Adrenal gland (tissue), 12 donors: Measurements from ENCODE around the gene GRPR. TPM values are rescaled to one million over a fixed set of nuclear protein-coding genes. Genes with fewer than 3 reads are reported as not detected.

Source experiments
- DNase-seq, 7 donors: peaks; one replicate each; pipeline ENCODE4 v3.0.0-alpha.2; 2019 to 2020
- H3K27ac ChIP-seq, 5 donors: fragments of 200-600 bp; sonication (generic) in 4 of 5; 1 replicate in 3 of 5; 2 replicates in 2 of 5; pipeline versions ENCODE4 v1.5.1 to v1.8.0; 2016 to 2020; ENCODE audit warnings: mild to moderate bottlenecking in 1 of 5
- H3K27me3 ChIP-seq: fragments of 200-600 bp; 2 replicates; pipeline ENCODE4 v1.8.0; 2021
- H3K36me3 ChIP-seq, 2 donors: fragments of 200-600 bp; replicated peaks in 1 of 2; 1 replicate in 1 of 2; 2 replicates in 1 of 2; pipeline versions ENCODE4 v1.5.1 to v1.8.0; 2018 to 2022
- H3K4me1 ChIP-seq, 2 donors: fragments of 200-600 bp; replicated peaks in 1 of 2; 1 replicate in 1 of 2; 2 replicates in 1 of 2; pipeline versions ENCODE4 v1.5.1 to v1.8.0; 2018 to 2021
- H3K4me3 ChIP-seq, 4 donors: fragments of 200-600 bp; sonication (generic) in 3 of 4; one replicate each; pipeline ENCODE4 v1.5.1; 2016 to 2018
- H3K9me3 ChIP-seq, 3 donors: fragments of 200-600 bp; sonication (generic) in 1 of 3; replicated peaks in 1 of 3; 1 replicate in 2 of 3; 2 replicates in 1 of 3; pipeline versions ENCODE4 v1.5.1 to v1.8.0; 2016 to 2021
- POLR2A ChIP-seq, 2 donors: fragments of 450-650 bp; IDR thresholded peaks; one replicate each; pipeline ENCODE4 v1.6.1; 2017; ENCODE audit warnings: antibody characterized with exemption in 2 of 2, mild to moderate bottlenecking in 2 of 2, moderate library complexity in 1 of 2
- WGBS, 4 donors: extraction: QIAGEN DNeasy Blood & Tissue Kit in 2 of 4; methylation state at CpG; one replicate each; pipeline versions ENCODE4 v1.1.5 to v1.1.7; 2013 to 2017; 5-methylcytosine and 5-hydroxymethylcytosine counted together
- intact Hi-C, 2 donors: fragments of 100-400 bp; cut with DNase I; formaldehyde crosslinking; loops; one replicate each; pipeline versions ENCODE4 v1.14.1 to v1.15.0; 2022 to 2023
- polyA plus RNA-seq, 3 donors: library from polyadenylated mRNA; stranded (reverse); fragments of 200-250 nt in 2 of 3; fragments of 350-450 nt in 1 of 3; fragmentation: Illumina TruSeq in 1 of 3; extraction: RNeasy Lipid Tissue Mini Kit (QIAGEN cat#74804) in 1 of 3; gene quantifications; one replicate each; pipeline ENCODE4 v1.2.3, GENCODE V29; 2013 to 2014
- total RNA-seq, 9 donors: library from RNA; depleted of rRNA in 4 of 9; stranded (reverse); fragments of >200 nt in 4 of 9; fragments of 120-200 nt in 1 of 9; fragmentation: NEBNext Ultra II Directional in 1 of 9; extraction: Animal tissue kit (Norgen Biotek cat#: 25700) in 1 of 9; gene quantifications; one replicate each; pipeline versions ENCODE4 v1.1.0 to v1.2.4, GENCODE V29; 2013 to 2023
- TF ChIP-seq, protein P1 (sequence below), 6 experiments: fragments of 450-650 bp in 4 of 6; fragments of 200-600 bp in 2 of 6; sonication (generic) in 1 of 6; IDR thresholded peaks; 1 replicate in 5 of 6; 2 replicates in 1 of 6; pipeline versions ENCODE4 v1.5.1 to v1.8.0; 2016 to 2021; ENCODE audit warnings: antibody characterized with exemption in 6 of 6, mild to moderate bottlenecking in 2 of 6, moderate library complexity in 1 of 6
- donor health status: healthy with polysubstance abuse.
- donor health status: Bipolar disorder and iron deficiency.
- donor health status: DM: yes; HTN: yes; CAD: no.
- donor health status: DM: no; HTN: no; CAD: no.
- donor health status: DM: no; HTN: no; CAD: no.
- donor health status: DM: yes; HTN: yes; CAD: no.

The GRPR gene
- total and polyA plus RNA-seq, 12 donors = 0.06 to 0.85 (median 0.16) TPM; not detected in 4

DNA sequence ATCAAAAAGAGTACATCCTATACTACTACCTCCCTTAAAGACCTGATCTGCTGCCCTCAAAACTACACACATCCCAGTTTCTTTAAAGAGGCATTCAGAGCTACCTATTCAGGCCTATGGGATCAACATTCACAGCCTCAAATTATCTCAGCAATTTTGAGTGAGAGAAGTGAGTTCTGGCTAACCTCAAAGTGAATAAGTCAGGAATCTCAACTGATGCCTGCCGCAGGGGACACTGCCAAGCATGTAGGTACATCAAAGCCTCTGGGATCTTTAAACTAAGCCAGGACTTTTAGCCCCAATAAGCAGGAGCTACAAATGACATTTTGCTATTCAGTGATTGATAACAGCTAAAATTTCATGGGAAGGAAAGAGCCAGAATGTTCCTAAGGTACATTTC lies 11.6 kb downstream of the GRPR start:
- Histone ChIP-seq H3K36me3 (no peaks in the 10 kb centered on the region), H3K9me3 (no peaks in the 10 kb centered on the region), H3K27ac (no peak overlapping the region), H3K4me3 (no peak overlapping the region), H3K4me1 (no peaks in the 10 kb centered on the region), H3K27me3 (peaks cover 7% of the 10 kb centered on the region)
- intact Hi-C loops = no loop called here
- TF ChIP-seq, protein P1, sequence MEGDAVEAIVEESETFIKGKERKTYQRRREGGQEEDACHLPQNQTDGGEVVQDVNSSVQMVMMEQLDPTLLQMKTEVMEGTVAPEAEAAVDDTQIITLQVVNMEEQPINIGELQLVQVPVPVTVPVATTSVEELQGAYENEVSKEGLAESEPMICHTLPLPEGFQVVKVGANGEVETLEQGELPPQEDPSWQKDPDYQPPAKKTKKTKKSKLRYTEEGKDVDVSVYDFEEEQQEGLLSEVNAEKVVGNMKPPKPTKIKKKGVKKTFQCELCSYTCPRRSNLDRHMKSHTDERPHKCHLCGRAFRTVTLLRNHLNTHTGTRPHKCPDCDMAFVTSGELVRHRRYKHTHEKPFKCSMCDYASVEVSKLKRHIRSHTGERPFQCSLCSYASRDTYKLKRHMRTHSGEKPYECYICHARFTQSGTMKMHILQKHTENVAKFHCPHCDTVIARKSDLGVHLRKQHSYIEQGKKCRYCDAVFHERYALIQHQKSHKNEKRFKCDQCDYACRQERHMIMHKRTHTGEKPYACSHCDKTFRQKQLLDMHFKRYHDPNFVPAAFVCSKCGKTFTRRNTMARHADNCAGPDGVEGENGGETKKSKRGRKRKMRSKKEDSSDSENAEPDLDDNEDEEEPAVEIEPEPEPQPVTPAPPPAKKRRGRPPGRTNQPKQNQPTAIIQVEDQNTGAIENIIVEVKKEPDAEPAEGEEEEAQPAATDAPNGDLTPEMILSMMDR (IDR thresholded peaks at IDR 0.05) = no peak
- no peak for TF ChIP-seq POLR2A (IDR thresholded peaks at IDR 0.05)
- DNase-seq = no peak
- whole genome bisulfite sequencing, 4 donors = 44 to 81% (median 72%) methylated on average over 1 of the region's 1 CpG

GRCh38 chrX:16136080-16136479 lies 12.7 kb downstream of the GRPR start:
- WGBS, 4 donors = 70 to 81% (median 76%) methylated on average over 2 of the region's 2 CpGs
- no peaks in the 10 kb centered on the region for H3K9me3 ChIP-seq
- no peak overlapping the region for H3K27ac ChIP-seq
- no peak for DNase-seq
- no peak overlapping the region for H3K4me3 ChIP-seq
- intact Hi-C loops = no loop called here
- no peaks in the 10 kb centered on the region for H3K36me3 ChIP-seq
- H3K27me3 ChIP-seq = no peaks in the 10 kb centered on the region
- TF ChIP-seq POLR2A (IDR thresholded peaks at IDR 0.05) = no peak
- H3K4me1 ChIP-seq = no peaks in the 10 kb centered on the region

DNA sequence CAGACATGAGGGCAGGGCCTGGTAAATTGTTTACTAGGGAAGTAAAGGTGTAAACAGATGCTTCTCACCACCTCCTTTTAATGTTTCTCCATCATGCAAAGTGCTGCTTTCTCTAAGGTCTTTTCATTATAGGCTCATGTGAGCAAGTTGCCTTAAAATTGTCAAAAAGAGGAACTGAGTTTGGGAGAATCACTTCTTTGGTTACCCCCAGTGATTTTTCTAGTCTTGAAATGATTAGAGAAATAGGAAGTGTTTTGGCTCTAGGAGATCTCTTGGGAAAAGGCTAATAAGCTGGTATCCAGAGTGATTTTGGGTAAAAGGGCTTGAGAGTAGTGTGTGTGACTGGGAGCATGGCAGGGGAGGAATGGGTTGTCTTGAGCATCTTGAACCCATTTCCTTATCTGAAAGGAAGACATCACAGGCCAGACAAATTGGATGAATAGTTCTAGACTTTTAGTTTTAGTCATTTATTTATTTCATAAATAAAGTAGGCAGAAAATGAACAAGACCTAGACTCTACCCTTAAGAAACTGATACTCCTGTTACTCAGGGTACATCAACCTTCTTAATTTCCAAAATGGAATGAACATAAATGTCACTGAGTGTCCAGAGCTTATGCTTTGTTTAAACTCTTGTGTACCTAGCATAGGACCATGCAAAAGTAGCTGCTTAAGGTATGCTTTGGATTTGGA lies 14.2 kb downstream of the GRPR start:
- no peaks in the 10 kb centered on the region for H3K4me1 ChIP-seq
- H3K27ac ChIP-seq = no peak overlapping the region
- TF ChIP-seq, protein P1 (IDR thresholded peaks at IDR 0.05) = no peak
- TF ChIP-seq POLR2A (IDR thresholded peaks at IDR 0.05) = no peak
- no peaks in the 10 kb centered on the region for H3K9me3 ChIP-seq
- no peaks in the 10 kb centered on the region for H3K36me3 ChIP-seq
- intact Hi-C loops = no loop called here
- DNase-seq = no peak
- no peak overlapping the region for H3K4me3 ChIP-seq
- no peaks in the 10 kb centered on the region for H3K27me3 ChIP-seq

DNA sequence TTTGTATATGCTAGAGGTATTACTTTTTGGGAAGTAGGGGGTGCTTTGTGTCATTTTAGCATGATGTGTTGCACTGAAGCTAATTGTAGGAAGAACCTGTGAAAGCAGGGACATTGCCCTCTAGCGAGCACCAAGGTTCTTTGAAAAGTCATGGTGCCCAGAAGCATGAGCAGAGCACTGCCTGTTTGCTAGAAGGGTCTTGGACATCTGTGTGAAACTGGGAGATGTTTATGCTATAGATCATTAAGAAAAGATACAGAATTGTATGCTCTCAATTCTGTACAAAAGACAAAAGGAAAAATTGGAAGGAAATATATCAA lies 14.7 kb downstream of the GRPR start:
- no peaks in the 10 kb centered on the region for H3K27me3 ChIP-seq
- H3K27ac ChIP-seq = no peak overlapping the region
- H3K9me3 ChIP-seq = no peaks in the 10 kb centered on the region
- TF ChIP-seq POLR2A (IDR thresholded peaks at IDR 0.05) = no peak
- TF ChIP-seq, protein P1 (IDR thresholded peaks at IDR 0.05) = no peak
- no peaks in the 10 kb centered on the region for H3K36me3 ChIP-seq
- no peak for DNase-seq
- no peak overlapping the region for H3K4me3 ChIP-seq
- WGBS, 4 donors = 50 to 100% (median 69%) methylated on average over 1 of the region's 1 CpG
- no peaks in the 10 kb centered on the region for H3K4me1 ChIP-seq
- intact Hi-C loops = no loop called here

- no peaks in the 10 kb centered on the region for H3K4me1 ChIP-seq
- H3K27ac ChIP-seq = no peak overlapping the region
- no peaks in the 10 kb centered on the region for H3K36me3 ChIP-seq
- no peaks in the 10 kb centered on the region for H3K27me3 ChIP-seq
- 67 to 79% (median 69%) methylated on average over 3 to 4 of the region's 4 CpGs for WGBS, 4 donors
- DNase-seq = no peak
- H3K9me3 ChIP-seq = no peaks in the 10 kb centered on the region
- TF ChIP-seq, protein P1 (IDR thresholded peaks at IDR 0.05) = no peak
- no peak for TF ChIP-seq POLR2A (IDR thresholded peaks at IDR 0.05)
- intact Hi-C loops = no loop called here
- H3K4me3 ChIP-seq = no peak overlapping the region
Observed at GRCh38 chrX:16140448-16140847, 17.1 kb downstream of the GRPR start.
